ENCODE data around the gene FAM3D.

The FAM3D gene

GRCh38 chr3:58667704-58668103 is 1.1 kb upstream of the FAM3D start:
- TF ChIP-seq FOXP2 (optimal IDR thresholded peaks at IDR 0.05; ENCODE audit: borderline replicate concordance, extremely low read depth, extremely low read length, insufficient read depth) = no peak
- TF ChIP-seq TAF1 (IDR thresholded peaks at IDR 0.05; ENCODE audit: borderline replicate concordance, insufficient read depth, low read length) = no peak
- TF ChIP-seq SIN3A (IDR thresholded peaks at IDR 0.05; ENCODE audit: borderline replicate concordance, insufficient read depth, low read length) = no peak
- no peak for TF ChIP-seq REST (IDR thresholded peaks at IDR 0.05; ENCODE audit: insufficient read depth in 1 of 2, low read depth in 2 of 2, low read length in 2 of 2)

GRCh38 chr3:58667229-58667628 is 655 bp upstream of the FAM3D start:
- TF ChIP-seq SIN3A (IDR thresholded peaks at IDR 0.05; ENCODE audit: borderline replicate concordance, insufficient read depth, low read length) (no peak), TAF1 (IDR thresholded peaks at IDR 0.05; ENCODE audit: borderline replicate concordance, insufficient read depth, low read length) (no peak), REST (IDR thresholded peaks at IDR 0.05; ENCODE audit: insufficient read depth in 1 of 2, low read depth in 2 of 2, low read length in 2 of 2) (no peak), FOXP2 (optimal IDR thresholded peaks at IDR 0.05; ENCODE audit: borderline replicate concordance, extremely low read depth, extremely low read length, insufficient read depth) (no peak), POLR2AphosphoS5 (IDR thresholded peaks at IDR 0.05; ENCODE audit: low read depth, low read length) (no peak)

GRCh38 chr3:58665405-58665804 is 1.2 kb downstream of the FAM3D start:
- TF ChIP-seq POLR2AphosphoS5 (IDR thresholded peaks at IDR 0.05; ENCODE audit: low read depth, low read length) = no peak
- TF ChIP-seq TAF1 (IDR thresholded peaks at IDR 0.05; ENCODE audit: borderline replicate concordance, insufficient read depth, low read length) = no peak
- TF ChIP-seq REST (IDR thresholded peaks at IDR 0.05; ENCODE audit: insufficient read depth in 1 of 2, low read depth in 2 of 2, low read length in 2 of 2) = no peak
- TF ChIP-seq FOXP2 (optimal IDR thresholded peaks at IDR 0.05; ENCODE audit: borderline replicate concordance, extremely low read depth, extremely low read length, insufficient read depth) = no peak
- no peak for TF ChIP-seq SIN3A (IDR thresholded peaks at IDR 0.05; ENCODE audit: borderline replicate concordance, insufficient read depth, low read length)

GRCh38 chr3:58664611-58665010 is 2.0 kb downstream of the FAM3D start:
- TF ChIP-seq TAF1 (IDR thresholded peaks at IDR 0.05; ENCODE audit: borderline replicate concordance, insufficient read depth, low read length) = no peak
- TF ChIP-seq POLR2AphosphoS5 (IDR thresholded peaks at IDR 0.05; ENCODE audit: low read depth, low read length) = no peak
- no peak for TF ChIP-seq SIN3A (IDR thresholded peaks at IDR 0.05; ENCODE audit: borderline replicate concordance, insufficient read depth, low read length)
- no peak for TF ChIP-seq FOXP2 (optimal IDR thresholded peaks at IDR 0.05; ENCODE audit: borderline replicate concordance, extremely low read depth, extremely low read length, insufficient read depth)
- TF ChIP-seq REST (IDR thresholded peaks at IDR 0.05; ENCODE audit: insufficient read depth in 1 of 2, low read depth in 2 of 2, low read length in 2 of 2) = no peak

- TF ChIP-seq FOXP2 (optimal IDR thresholded peaks at IDR 0.05; ENCODE audit: borderline replicate concordance, extremely low read depth, extremely low read length, insufficient read depth) = no peak
Measured at GRCh38 chr3:58661836-58662420, 4.6 kb downstream of the FAM3D start.
